Epithelial cell of esophagus (primary cell): ENCODE data around the gene ARMCX5.

Experiments used
- DNase-seq: peaks from one replicate; pipeline ENCODE4 v3.0.0; 2010; ENCODE audit warnings: low read depth
- H3K4me3 ChIP-seq: 2 replicates; pipeline ENCODE4 v1.5.1; 2011; ENCODE audit warnings: mild to moderate bottlenecking, low read length, control low read depth
- CTCF ChIP-seq: IDR thresholded peaks from 2 replicates; pipeline ENCODE4 v1.5.1; 2011; ENCODE audit warnings: low read depth, mild to moderate bottlenecking, low read length, control low read depth, inconsistent platforms; ENCODE audit not compliant: insufficient read depth; ENCODE audit errors: missing control alignments

Gene ARMCX5

GRCh38 chrX:102599084-102599950, at the start of gene ARMCX5:
Gene ARMCX5 (plus strand): TSS chrX:102599515. CDS start chrX:102602142, 2,627 bp downstream.
- H3K4me3 ChIP-seq, result peak within 1 kb of the TSS; percentile 79
- TF ChIP-seq CTCF, result peak; percentile 25
- DNase-seq, result peak; percentile 87

GRCh38 chrX:102558607-102559006, 40.7 kb upstream of the ARMCX5 start:
- no peak for DNase-seq
- no peak overlapping the region for H3K4me3 ChIP-seq
- TF ChIP-seq CTCF, result no peak

GRCh38 chrX:102560423-102561068, 38.8 kb upstream of the ARMCX5 start:
- no peak overlapping the region for H3K4me3 ChIP-seq
- TF ChIP-seq CTCF, result no peak
- DNase-seq, result no peak

GRCh38 chrX:102580891-102581290, 18.4 kb upstream of the ARMCX5 start:
- no peak overlapping the region for H3K4me3 ChIP-seq
- no peak for DNase-seq
- TF ChIP-seq CTCF, result no peak

GRCh38 chrX:102593367-102593766, 5.9 kb upstream of the ARMCX5 start:
- DNase-seq, result no peak
- no peak overlapping the region for H3K4me3 ChIP-seq
- TF ChIP-seq CTCF, result no peak

GRCh38 chrX:102599951-102600579, 750 bp downstream of the ARMCX5 start:
- DNase-seq, result peak; percentile 1
- TF ChIP-seq CTCF, result no peak
- peak overlapping the region; percentile 79 for H3K4me3 ChIP-seq
